ENCODE results near the gene CORO7.

CORO7 gene

GRCh38 chr16:4376126-4376892 is 40.1 kb downstream of the CORO7 start:
- no peak overlapping the region for H3K4me2 ChIP-seq (ENCODE audit: insufficient read depth, low read length)
- no peak overlapping the region for H2AFZ ChIP-seq (ENCODE audit: low read depth, low read length)
- no peak overlapping the region for H3K9ac ChIP-seq (ENCODE audit: low read depth, low read length)
- peaks cover 7% of the 10 kb centered on the region for H3K36me3 ChIP-seq (ENCODE audit: insufficient read depth, low read length)
- no peaks in the 10 kb centered on the region for H3K27me3 ChIP-seq (ENCODE audit: insufficient read depth, low read length, poor library complexity)
- TF ChIP-seq, protein P1, sequence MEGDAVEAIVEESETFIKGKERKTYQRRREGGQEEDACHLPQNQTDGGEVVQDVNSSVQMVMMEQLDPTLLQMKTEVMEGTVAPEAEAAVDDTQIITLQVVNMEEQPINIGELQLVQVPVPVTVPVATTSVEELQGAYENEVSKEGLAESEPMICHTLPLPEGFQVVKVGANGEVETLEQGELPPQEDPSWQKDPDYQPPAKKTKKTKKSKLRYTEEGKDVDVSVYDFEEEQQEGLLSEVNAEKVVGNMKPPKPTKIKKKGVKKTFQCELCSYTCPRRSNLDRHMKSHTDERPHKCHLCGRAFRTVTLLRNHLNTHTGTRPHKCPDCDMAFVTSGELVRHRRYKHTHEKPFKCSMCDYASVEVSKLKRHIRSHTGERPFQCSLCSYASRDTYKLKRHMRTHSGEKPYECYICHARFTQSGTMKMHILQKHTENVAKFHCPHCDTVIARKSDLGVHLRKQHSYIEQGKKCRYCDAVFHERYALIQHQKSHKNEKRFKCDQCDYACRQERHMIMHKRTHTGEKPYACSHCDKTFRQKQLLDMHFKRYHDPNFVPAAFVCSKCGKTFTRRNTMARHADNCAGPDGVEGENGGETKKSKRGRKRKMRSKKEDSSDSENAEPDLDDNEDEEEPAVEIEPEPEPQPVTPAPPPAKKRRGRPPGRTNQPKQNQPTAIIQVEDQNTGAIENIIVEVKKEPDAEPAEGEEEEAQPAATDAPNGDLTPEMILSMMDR (IDR thresholded peaks at IDR 0.05; ENCODE audit: borderline replicate concordance, extremely low read depth, low read length, poor library complexity, severe bottlenecking): no peak
- TF ChIP-seq EZH2 (IDR thresholded peaks at IDR 0.05; ENCODE audit: borderline replicate concordance, low read depth, low read length, severe bottlenecking): no peak
- no peak overlapping the region for H3K4me3 ChIP-seq (ENCODE audit: low read depth in 1 of 2, low read length in 2 of 2)
- H4K20me1 ChIP-seq (ENCODE audit: insufficient read depth, low read length): peaks cover 51% of the 10 kb centered on the region
- H3K27ac ChIP-seq (ENCODE audit: low read length): no peak overlapping the region
- DNase-seq (no peak), ATAC-seq (ENCODE audit: insufficient read depth, low read depth) (no peak)
- H3K9me3 ChIP-seq (ENCODE audit: insufficient read depth, low read length, severe bottlenecking): no peaks in the 10 kb centered on the region
- H3K4me1 ChIP-seq (ENCODE audit: insufficient read depth, low read length): no peaks in the 10 kb centered on the region
- no peaks in the 10 kb centered on the region for H3K79me2 ChIP-seq (ENCODE audit: insufficient read depth, low read length)

DNA sequence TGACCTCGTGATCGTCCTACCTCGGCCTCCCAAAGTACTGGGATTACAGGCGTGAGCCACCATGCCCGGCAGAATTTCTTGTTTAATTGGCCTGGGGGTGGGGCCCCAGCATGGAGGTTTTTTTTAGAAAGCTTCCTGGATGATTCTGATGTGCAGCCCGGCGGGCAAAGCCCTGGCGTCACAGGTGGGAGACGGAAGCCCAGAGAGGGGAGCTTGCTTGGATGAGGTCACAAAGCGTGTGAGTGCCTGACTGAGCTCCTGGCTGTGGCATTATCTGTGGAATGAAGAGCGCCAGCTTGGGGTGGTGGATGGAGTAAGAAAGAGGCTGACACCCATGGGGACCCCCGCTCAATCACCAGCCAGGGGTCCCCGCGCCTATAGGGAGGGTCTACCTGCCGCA is 40.7 kb downstream of the CORO7 start:
- no peak for ATAC-seq (ENCODE audit: insufficient read depth, low read depth)
- H3K36me3 ChIP-seq (ENCODE audit: insufficient read depth, low read length): peaks cover 7% of the 10 kb centered on the region
- TF ChIP-seq, protein P1 (IDR thresholded peaks at IDR 0.05; ENCODE audit: borderline replicate concordance, extremely low read depth, low read length, poor library complexity, severe bottlenecking): no peak
- no peak for TF ChIP-seq EZH2 (IDR thresholded peaks at IDR 0.05; ENCODE audit: borderline replicate concordance, low read depth, low read length, severe bottlenecking)
- H3K27ac ChIP-seq (ENCODE audit: low read length): no peak overlapping the region
- H3K9ac ChIP-seq (ENCODE audit: low read depth, low read length): no peak overlapping the region
- peaks cover 48% of the 10 kb centered on the region for H4K20me1 ChIP-seq (ENCODE audit: insufficient read depth, low read length)
- DNase-seq: no peak
- H3K9me3 ChIP-seq (ENCODE audit: insufficient read depth, low read length, severe bottlenecking): no peaks in the 10 kb centered on the region
- no peak overlapping the region for H2AFZ ChIP-seq (ENCODE audit: low read depth, low read length)
- H3K4me3 ChIP-seq (ENCODE audit: low read depth in 1 of 2, low read length in 2 of 2): no peak overlapping the region
- H3K4me2 ChIP-seq (ENCODE audit: insufficient read depth, low read length): no peak overlapping the region
- H3K27me3 ChIP-seq (ENCODE audit: insufficient read depth, low read length, poor library complexity): no peaks in the 10 kb centered on the region
- no peaks in the 10 kb centered on the region for H3K4me1 ChIP-seq (ENCODE audit: insufficient read depth, low read length)
- H3K79me2 ChIP-seq (ENCODE audit: insufficient read depth, low read length): no peaks in the 10 kb centered on the region

DNA sequence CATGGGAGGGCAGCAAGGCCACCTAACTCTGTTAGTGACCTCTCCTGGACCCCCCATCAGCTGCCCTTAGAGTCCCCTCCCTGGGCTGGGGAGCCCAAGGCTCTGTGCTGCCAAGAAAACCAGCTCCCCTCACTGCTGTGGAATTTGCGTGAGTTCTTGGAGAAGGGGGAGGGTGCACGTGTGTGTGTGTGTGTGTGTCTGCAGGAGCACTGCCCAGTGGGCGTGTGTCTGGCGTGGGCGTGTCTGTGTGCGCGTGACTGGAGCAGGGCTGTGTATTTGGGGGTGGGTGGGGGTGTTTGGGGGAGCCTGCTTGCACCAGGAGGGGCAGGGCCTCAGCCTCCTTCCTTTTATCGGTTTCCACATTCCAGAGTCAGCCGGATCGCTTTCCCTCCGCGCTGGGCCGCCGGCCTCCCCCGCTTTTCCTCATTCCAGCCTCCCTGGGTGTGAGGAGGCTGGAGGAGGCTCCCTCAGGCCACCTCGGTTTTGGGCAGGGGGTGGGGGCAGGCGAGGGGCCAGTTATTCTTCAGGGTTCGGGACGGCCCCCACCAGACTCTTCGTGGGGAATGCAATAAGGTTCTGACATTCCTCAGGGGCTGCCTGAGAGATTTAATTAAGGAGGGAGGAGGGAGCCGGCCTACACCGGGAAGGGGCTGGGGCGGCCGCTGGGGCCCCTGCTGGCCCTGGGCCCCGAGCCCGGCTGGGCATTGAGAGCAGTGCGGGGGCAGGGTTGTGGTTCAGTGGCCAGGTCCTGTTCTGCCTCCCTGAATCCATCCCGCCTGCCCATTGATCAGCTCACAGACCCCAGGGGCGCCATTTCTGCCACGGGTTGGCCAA is 42.3 kb downstream of the CORO7 start:
- DNase-seq (no peak), ATAC-seq (ENCODE audit: insufficient read depth, low read depth) (no peak)
- Histone ChIP-seq H3K27me3 (ENCODE audit: insufficient read depth, low read length, poor library complexity) (no peaks in the 10 kb centered on the region), H3K9me3 (ENCODE audit: insufficient read depth, low read length, severe bottlenecking) (no peaks in the 10 kb centered on the region), H2AFZ (ENCODE audit: low read depth, low read length) (no peak overlapping the region), H3K79me2 (ENCODE audit: insufficient read depth, low read length) (no peaks in the 10 kb centered on the region), H3K4me1 (ENCODE audit: insufficient read depth, low read length) (no peaks in the 10 kb centered on the region), H3K9ac (ENCODE audit: low read depth, low read length) (no peak overlapping the region), H3K27ac (ENCODE audit: low read length) (no peak overlapping the region), H4K20me1 (ENCODE audit: insufficient read depth, low read length) (peaks cover 50% of the 10 kb centered on the region), H3K4me2 (ENCODE audit: insufficient read depth, low read length) (no peak overlapping the region), H3K4me3 (ENCODE audit: low read depth in 1 of 2, low read length in 2 of 2) (no peak overlapping the region), H3K36me3 (ENCODE audit: insufficient read depth, low read length) (peaks cover 3% of the 10 kb centered on the region; the same call in 1 of the 2 replicates)
- no peak for TF ChIP-seq EZH2 (IDR thresholded peaks at IDR 0.05; ENCODE audit: borderline replicate concordance, low read depth, low read length, severe bottlenecking)
- TF ChIP-seq, protein P1 (IDR thresholded peaks at IDR 0.05; ENCODE audit: borderline replicate concordance, extremely low read depth, low read length, poor library complexity, severe bottlenecking): no peak
